ENCODE results near the gene ATP10D.

ATP10D gene

DNA sequence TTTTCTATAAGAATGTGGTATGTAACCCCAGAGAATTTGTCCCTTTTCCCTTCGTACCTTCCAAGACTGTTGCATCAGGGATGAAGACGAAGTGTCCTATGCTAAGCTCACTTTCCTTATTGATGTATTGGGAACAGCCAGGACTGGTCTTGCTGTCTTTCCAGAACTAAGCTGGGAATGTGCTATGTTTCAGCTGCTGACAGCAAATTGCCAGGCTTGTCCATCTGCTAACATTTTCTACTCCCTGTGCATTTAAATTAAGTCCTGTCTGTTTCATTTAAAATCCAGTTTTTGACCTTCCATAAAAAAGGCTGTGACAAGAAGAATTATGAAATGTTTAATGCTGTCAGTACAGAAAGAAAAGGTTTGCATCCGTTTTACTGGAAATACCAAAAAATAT, 87.9 kb downstream of the ATP10D start (continued):
- TF ChIP-seq, protein P1, sequence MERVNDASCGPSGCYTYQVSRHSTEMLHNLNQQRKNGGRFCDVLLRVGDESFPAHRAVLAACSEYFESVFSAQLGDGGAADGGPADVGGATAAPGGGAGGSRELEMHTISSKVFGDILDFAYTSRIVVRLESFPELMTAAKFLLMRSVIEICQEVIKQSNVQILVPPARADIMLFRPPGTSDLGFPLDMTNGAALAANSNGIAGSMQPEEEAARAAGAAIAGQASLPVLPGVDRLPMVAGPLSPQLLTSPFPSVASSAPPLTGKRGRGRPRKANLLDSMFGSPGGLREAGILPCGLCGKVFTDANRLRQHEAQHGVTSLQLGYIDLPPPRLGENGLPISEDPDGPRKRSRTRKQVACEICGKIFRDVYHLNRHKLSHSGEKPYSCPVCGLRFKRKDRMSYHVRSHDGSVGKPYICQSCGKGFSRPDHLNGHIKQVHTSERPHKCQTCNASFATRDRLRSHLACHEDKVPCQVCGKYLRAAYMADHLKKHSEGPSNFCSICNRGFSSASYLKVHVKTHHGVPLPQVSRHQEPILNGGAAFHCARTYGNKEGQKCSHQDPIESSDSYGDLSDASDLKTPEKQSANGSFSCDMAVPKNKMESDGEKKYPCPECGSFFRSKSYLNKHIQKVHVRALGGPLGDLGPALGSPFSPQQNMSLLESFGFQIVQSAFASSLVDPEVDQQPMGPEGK (CRISPR knock-in tag; IDR thresholded peaks at IDR 0.05; ENCODE audit: borderline replicate concordance), result no peak
- TF ChIP-seq, protein P2, sequence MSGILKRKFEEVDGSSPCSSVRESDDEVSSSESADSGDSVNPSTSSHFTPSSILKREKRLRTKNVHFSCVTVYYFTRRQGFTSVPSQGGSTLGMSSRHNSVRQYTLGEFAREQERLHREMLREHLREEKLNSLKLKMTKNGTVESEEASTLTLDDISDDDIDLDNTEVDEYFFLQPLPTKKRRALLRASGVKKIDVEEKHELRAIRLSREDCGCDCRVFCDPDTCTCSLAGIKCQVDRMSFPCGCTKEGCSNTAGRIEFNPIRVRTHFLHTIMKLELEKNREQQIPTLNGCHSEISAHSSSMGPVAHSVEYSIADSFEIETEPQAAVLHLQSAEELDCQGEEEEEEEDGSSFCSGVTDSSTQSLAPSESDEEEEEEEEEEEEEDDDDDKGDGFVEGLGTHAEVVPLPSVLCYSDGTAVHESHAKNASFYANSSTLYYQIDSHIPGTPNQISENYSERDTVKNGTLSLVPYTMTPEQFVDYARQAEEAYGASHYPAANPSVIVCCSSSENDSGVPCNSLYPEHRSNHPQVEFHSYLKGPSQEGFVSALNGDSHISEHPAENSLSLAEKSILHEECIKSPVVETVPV (CRISPR knock-in tag; IDR thresholded peaks at IDR 0.05), result no peak
- no peak for TF ChIP-seq ESRRG (CRISPR knock-in tag; IDR thresholded peaks at IDR 0.05)

GRCh38 chr4:47577779-47578553, 92.9 kb downstream of the ATP10D start:
- TF ChIP-seq BACH2 (CRISPR knock-in tag; IDR thresholded peaks at IDR 0.05; ENCODE audit: borderline replicate concordance) (no peak), TCF4 (CRISPR knock-in tag; IDR thresholded peaks at IDR 0.05; ENCODE audit: borderline replicate concordance) (no peak), CSDC2 (CRISPR knock-in tag; IDR thresholded peaks at IDR 0.05) (no peak), TOX (CRISPR knock-in tag; IDR thresholded peaks at IDR 0.05; ENCODE audit: borderline replicate concordance) (no peak), ISL1 (CRISPR knock-in tag; IDR thresholded peaks at IDR 0.05) (no peak), ZFP3 (CRISPR knock-in tag; IDR thresholded peaks at IDR 0.05) (no peak), ZC3H10 (CRISPR knock-in tag; IDR thresholded peaks at IDR 0.05) (no peak), ZNF8 (CRISPR knock-in tag; IDR thresholded peaks at IDR 0.05) (no peak)
- TF ChIP-seq, protein P3, sequence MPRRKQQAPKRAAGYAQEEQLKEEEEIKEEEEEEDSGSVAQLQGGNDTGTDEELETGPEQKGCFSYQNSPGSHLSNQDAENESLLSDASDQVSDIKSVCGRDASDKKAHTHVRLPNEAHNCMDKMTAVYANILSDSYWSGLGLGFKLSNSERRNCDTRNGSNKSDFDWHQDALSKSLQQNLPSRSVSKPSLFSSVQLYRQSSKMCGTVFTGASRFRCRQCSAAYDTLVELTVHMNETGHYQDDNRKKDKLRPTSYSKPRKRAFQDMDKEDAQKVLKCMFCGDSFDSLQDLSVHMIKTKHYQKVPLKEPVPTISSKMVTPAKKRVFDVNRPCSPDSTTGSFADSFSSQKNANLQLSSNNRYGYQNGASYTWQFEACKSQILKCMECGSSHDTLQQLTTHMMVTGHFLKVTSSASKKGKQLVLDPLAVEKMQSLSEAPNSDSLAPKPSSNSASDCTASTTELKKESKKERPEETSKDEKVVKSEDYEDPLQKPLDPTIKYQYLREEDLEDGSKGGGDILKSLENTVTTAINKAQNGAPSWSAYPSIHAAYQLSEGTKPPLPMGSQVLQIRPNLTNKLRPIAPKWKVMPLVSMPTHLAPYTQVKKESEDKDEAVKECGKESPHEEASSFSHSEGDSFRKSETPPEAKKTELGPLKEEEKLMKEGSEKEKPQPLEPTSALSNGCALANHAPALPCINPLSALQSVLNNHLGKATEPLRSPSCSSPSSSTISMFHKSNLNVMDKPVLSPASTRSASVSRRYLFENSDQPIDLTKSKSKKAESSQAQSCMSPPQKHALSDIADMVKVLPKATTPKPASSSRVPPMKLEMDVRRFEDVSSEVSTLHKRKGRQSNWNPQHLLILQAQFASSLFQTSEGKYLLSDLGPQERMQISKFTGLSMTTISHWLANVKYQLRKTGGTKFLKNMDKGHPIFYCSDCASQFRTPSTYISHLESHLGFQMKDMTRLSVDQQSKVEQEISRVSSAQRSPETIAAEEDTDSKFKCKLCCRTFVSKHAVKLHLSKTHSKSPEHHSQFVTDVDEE (CRISPR knock-in tag; IDR thresholded peaks at IDR 0.05), result no peak
- ATAC-seq, result no peak

DNA sequence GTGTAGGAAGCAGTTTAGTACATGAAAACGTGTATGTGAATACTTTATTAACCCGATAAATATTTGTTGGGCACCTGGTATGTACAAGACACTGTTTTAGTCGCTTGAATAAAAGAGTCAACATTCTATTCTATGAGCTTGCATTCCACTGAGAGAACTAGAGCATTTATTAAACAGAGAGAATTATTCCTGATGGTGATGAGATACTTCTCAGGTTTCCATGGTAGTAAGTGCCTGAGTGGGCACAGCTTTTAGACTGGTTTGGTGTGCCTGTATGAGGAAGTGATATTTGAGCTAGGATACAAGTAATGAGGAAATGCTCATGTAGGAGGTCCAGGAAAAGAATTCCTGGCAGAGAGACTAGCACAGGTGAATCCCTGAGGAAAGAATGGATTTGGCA, 94.2 kb downstream of the ATP10D start:
- ATAC-seq, result no peak

DNA sequence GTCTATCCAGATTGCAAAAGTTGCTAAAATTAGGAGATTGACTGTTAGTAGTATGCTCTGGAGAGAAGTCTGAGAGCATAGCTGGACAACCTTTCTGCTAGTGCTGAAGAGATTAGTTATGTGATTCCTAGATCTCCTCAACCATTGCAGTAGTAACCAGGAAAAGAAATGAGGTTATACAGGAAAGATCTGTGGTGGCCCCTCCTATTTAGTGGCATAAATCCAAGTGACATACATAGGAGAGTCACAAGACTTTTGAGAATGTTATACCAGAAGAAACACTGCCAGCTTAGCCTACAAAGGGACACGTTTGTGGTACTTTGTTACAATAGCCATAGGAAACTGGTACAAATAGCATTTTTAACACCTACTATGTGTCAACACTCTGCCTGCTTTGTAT, 105.2 kb downstream of the ATP10D start:
- no peak for ATAC-seq
- TF ChIP-seq TOX (CRISPR knock-in tag; IDR thresholded peaks at IDR 0.05; ENCODE audit: borderline replicate concordance), result no peak
- TF ChIP-seq SNAI2 (CRISPR knock-in tag; IDR thresholded peaks at IDR 0.05), result no peak

More for the DNA sequence above, 94.2 kb downstream of the ATP10D start:
- TF ChIP-seq, protein P4, sequence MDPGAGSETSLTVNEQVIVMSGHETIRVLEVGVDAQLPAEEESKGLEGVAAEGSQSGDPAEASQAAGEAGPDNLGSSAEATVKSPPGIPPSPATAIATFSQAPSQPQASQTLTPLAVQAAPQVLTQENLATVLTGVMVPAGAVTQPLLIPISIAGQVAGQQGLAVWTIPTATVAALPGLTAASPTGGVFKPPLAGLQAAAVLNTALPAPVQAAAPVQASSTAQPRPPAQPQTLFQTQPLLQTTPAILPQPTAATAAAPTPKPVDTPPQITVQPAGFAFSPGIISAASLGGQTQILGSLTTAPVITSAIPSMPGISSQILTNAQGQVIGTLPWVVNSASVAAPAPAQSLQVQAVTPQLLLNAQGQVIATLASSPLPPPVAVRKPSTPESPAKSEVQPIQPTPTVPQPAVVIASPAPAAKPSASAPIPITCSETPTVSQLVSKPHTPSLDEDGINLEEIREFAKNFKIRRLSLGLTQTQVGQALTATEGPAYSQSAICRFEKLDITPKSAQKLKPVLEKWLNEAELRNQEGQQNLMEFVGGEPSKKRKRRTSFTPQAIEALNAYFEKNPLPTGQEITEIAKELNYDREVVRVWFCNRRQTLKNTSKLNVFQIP (CRISPR knock-in tag; IDR thresholded peaks at IDR 0.05; ENCODE audit: borderline replicate concordance, low read depth), result no peak

GRCh38 chr4:47597696-47598095, 112.6 kb downstream of the ATP10D start:
- no peak for ATAC-seq
- TF ChIP-seq TOX (CRISPR knock-in tag; IDR thresholded peaks at IDR 0.05; ENCODE audit: borderline replicate concordance), result no peak
- no peak for TF ChIP-seq OSR1 (CRISPR knock-in tag; IDR thresholded peaks at IDR 0.05)
- TF ChIP-seq ZC3H10 (CRISPR knock-in tag; IDR thresholded peaks at IDR 0.05), result no peak
- TF ChIP-seq ESRRG (CRISPR knock-in tag; IDR thresholded peaks at IDR 0.05), result no peak
- no peak for TF ChIP-seq SNAI2 (CRISPR knock-in tag; IDR thresholded peaks at IDR 0.05)
- TF ChIP-seq, protein P3 (CRISPR knock-in tag; IDR thresholded peaks at IDR 0.05), result no peak
- TF ChIP-seq, protein P2 (CRISPR knock-in tag; IDR thresholded peaks at IDR 0.05), result no peak
- TF ChIP-seq ZNF70 (CRISPR knock-in tag; IDR thresholded peaks at IDR 0.05), result no peak
- no peak for TF ChIP-seq ZNF565 (CRISPR knock-in tag; conservative IDR thresholded peaks at IDR 0.05; ENCODE audit: low read depth)
- TF ChIP-seq ZNF8 (CRISPR knock-in tag; IDR thresholded peaks at IDR 0.05), result no peak
- TF ChIP-seq, protein P4 (CRISPR knock-in tag; IDR thresholded peaks at IDR 0.05; ENCODE audit: borderline replicate concordance, low read depth), result no peak
- no peak for TF ChIP-seq ISL1 (CRISPR knock-in tag; IDR thresholded peaks at IDR 0.05)

All from SK-N-SH treated with all-trans-retinoic acid at 6 μM for 48 hours (cell line).